ENCODE measurements around the gene LKAAEAR1.
A peak's percentile ranks its signal among the peaks of the same experiment; 100 is the strongest.

Gene LKAAEAR1

DNA sequence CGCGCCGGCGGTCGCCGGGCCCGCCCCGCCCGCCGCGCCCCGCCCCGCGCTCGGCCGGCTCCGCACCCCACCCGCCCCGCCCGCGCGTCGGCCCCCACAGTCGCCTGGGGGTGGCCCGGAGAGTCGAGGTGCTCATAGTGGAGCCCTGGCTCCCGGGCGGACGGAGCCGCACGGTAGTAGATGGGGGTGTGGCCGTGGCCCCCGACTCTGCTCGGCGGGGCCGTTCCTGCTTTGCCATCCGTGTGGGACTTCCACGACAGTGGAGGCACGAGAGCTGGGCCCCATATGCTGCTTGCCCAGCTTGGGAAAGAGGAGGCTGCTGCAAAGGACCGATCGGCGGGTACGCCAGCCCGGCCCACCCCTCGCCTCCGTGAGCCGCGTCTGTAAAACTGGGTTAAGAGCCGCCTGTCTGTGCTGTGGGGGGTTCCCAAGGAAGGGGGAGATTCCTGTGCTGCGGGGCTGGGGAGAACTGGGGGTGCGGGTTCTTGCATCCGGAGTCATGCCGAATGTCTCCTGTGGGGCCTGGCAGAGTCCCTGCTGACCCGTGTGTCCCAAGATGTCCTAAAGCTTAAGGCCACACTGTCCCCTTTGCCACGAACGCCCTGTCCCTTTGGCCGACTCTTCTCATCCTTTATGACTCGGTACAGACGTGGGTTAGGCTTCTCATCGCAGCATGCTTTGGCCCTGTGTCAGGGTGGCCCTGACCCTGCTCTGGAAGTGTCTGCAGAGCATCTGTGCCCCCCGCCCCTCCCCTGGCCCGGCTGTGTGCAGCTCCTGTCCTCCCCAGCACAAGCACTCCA, 4.0 kb downstream of the LKAAEAR1 start, which contains the start of gene OPRL1:
OPRL1 (plus strand) TSS at position 70 of the 800 bp plus-strand sequence. CDS start 12,639 bp downstream, outside the sequence.
- TF ChIP-seq, protein P1, sequence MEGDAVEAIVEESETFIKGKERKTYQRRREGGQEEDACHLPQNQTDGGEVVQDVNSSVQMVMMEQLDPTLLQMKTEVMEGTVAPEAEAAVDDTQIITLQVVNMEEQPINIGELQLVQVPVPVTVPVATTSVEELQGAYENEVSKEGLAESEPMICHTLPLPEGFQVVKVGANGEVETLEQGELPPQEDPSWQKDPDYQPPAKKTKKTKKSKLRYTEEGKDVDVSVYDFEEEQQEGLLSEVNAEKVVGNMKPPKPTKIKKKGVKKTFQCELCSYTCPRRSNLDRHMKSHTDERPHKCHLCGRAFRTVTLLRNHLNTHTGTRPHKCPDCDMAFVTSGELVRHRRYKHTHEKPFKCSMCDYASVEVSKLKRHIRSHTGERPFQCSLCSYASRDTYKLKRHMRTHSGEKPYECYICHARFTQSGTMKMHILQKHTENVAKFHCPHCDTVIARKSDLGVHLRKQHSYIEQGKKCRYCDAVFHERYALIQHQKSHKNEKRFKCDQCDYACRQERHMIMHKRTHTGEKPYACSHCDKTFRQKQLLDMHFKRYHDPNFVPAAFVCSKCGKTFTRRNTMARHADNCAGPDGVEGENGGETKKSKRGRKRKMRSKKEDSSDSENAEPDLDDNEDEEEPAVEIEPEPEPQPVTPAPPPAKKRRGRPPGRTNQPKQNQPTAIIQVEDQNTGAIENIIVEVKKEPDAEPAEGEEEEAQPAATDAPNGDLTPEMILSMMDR (IDR thresholded peaks at IDR 0.05; ENCODE audit: low read length, missing control alignments): no peak

DNA sequence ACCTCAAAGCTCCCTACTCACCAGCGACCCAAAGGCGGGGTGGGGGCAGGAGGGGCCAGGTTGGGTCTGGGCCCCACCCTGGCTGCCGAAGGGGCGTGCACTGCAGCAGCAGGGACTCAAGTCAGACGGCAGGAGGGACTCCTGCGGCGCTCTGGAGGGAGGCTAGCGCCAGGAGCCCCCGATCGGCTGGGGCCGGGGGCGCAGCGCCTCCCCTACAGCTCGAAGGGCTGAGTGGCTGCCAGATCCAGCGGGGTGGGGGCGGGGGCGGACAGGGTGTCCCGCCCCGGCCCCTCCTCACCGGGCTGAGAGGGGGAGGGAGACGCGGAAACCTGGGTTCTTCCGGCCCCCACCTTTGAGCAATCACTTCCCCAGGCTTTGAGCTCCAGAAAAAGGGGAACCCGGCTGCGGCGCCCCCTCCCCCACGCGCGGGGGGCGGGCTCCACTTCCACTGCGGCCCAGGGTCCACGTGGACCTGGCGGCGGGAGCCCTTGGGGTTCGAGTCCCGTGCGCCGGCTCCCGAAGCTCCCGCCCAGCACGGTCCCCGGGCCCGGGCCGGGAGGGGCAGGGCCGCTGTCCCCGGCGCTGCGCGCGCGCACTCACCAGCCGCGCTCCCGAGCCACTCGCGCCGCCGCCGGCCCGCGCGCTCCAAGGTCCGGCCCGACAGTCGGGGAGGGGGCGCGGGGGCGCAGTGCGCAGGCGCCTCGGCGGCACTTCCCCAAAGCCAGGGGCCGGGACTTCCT, 4.8 kb downstream of the LKAAEAR1 start, which contains the start of gene RGS19:
RGS19 (minus strand) TSS at position 246 of the 740 bp plus-strand sequence. CDS start 2,632 bp downstream, outside the sequence.
- DNase-seq (ENCODE audit: low read depth): peak; percentile 67
- TF ChIP-seq, protein P1 (IDR thresholded peaks at IDR 0.05; ENCODE audit: low read length, missing control alignments): no peak
- H3K4me3 ChIP-seq (replicated peaks; ENCODE audit: low read depth, low read length): peak within 1 kb of the TSS; percentile 69

More for the DNA sequence above, 4.0 kb downstream of the LKAAEAR1 start, which contains the start of gene OPRL1:
- peak; percentile 17 for DNase-seq (ENCODE audit: low read depth)
- H3K4me3 ChIP-seq (replicated peaks; ENCODE audit: low read depth, low read length): peak within 1 kb of the TSS; percentile 69

DNA sequence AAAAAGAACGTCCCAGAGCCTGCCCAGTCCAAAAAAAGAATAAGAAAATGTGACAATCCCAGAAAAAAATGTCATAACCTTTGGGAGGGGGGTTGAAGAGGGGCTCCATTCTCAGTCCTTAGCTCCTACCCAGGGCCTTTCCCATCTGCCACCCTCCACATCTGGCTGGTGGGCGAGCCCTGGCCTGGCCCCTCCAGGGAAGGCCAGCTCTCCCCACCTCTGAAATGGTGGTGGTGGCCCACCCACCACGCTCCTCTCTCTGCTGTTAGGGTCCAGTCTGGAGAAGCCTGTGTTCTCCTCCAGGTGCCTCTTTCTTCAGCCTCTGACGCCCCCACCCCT, 5.3 kb downstream of the LKAAEAR1 start:
- TF ChIP-seq, protein P1 (IDR thresholded peaks at IDR 0.05; ENCODE audit: low read length, missing control alignments): no peak

DNA sequence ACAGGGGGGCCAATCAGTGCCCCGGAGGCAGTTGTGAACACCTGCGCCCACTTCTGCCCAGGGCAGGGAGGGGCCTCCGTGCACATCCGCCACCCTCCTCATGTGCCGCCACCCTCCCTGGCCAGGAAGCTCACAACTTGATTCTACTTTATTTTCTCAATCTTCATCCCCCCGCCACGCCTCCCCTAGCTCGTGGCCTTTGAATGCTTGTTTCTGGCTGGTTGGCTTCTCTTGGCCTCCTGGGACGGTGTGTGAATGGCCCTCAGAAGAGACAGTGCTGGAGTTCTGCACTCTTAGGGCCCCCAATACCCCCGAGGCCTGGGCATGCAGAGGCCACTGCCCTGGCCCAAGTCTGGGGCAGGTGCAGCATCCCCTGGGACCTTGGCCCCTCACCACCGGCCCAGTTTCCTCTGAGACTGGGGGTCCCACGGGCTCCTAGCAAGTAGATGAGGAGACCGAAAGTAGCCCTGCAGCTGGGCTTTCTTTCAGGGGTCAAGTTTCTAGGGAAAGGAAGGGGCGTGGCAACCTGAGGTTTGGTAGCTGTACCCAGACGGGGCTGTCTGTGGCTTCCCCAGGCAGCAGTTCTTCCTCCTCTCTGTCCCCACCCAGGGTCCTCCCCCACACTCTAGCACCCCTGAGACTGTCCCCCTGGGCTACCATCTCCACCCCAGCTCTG, 6.2 kb downstream of the LKAAEAR1 start:
- H3K4me3 ChIP-seq (replicated peaks; ENCODE audit: low read depth, low read length): peak overlapping the region; percentile 69
- DNase-seq (ENCODE audit: low read depth): no peak

More for the DNA sequence above, 5.3 kb downstream of the LKAAEAR1 start:
- no peak for DNase-seq (ENCODE audit: low read depth)
- peak overlapping the region; percentile 69 for H3K4me3 ChIP-seq (replicated peaks; ENCODE audit: low read depth, low read length)

DNA sequence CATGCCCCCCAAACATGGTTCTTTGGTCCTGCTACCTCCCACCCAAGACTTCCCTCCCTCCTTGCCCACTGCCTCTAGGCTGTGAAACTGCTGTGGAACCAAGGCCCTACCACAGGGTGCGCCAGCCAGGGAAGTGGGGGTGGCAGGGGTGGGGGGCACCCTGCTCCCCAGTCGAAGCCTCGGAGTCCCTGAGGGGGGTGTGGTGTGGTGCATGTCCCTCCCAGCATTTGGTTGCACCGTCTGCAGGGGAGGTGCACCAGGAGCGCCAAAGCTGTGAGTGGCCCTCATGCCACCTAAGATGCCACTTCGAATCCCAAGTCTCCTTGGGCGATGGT, 6.7 kb downstream of the LKAAEAR1 start:
- TF ChIP-seq, protein P1 (IDR thresholded peaks at IDR 0.05; ENCODE audit: low read length, missing control alignments): no peak
- DNase-seq (ENCODE audit: low read depth): no peak
- no peak overlapping the region for H3K4me3 ChIP-seq (replicated peaks; ENCODE audit: low read depth, low read length)

More for the DNA sequence above, 6.2 kb downstream of the LKAAEAR1 start:
- TF ChIP-seq, protein P1 (IDR thresholded peaks at IDR 0.05; ENCODE audit: low read length, missing control alignments): no peak

DNA sequence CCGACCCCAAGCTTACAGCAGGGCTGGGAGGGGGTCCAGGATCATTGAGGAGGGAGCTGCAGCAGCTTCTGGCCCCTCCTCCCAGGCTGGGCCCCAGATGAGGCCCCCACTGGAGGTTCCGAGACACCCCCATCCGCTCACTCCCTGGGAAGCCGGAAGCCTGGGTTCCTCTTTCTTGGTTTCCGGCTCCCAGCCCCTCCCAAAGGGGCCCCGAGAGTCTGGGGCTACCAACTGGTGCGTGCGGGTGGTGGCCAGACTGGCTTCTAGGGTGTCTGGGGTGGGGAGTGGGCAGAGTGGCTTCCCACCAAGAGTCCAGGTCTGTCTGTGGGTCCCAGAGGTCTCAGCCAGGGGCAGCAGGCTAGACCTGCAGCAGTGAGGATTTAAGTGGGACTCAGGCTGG, 7.1 kb downstream of the LKAAEAR1 start:
- no peak overlapping the region for H3K4me3 ChIP-seq (replicated peaks; ENCODE audit: low read depth, low read length)
- DNase-seq (ENCODE audit: low read depth): no peak
- TF ChIP-seq, protein P1 (IDR thresholded peaks at IDR 0.05; ENCODE audit: low read length, missing control alignments): no peak

Measured in fibroblast of pulmonary artery (primary cell).